Small intestine (tissue), 7 donors: Measurements from ENCODE around the gene CNMD. TPM values are rescaled to one million over a fixed set of nuclear protein-coding genes. Genes with fewer than 3 reads are reported as not detected.
"Not testable (repeated sequence)": the region's sequence is repeated elsewhere in the genome, so short reads cannot be mapped to it uniquely, and the experiment has no call there.

Experiments
- DNase-seq, 2 donors: peaks; one replicate each; pipeline versions ENCODE4 v3.0.0 to v3.0.0-alpha.2; 2013
- FAIRE-seq: peaks from 2 replicates; lab custom pipeline; 2012; peaks lifted over from hg19 to GRCh38; lab: Jason Lieb, UNC
- H3K27ac ChIP-seq, 3 donors: one replicate each; pipeline ENCODE4 v1.5.1; 2013; ENCODE audit warnings: low read length in 2 of 3, mild to moderate bottlenecking in 2 of 3, control low read depth in 1 of 3, inconsistent platforms in 1 of 3, low read depth in 1 of 3, moderate library complexity in 1 of 3
- H3K27me3 ChIP-seq, 3 donors: one replicate each; pipeline ENCODE4 v1.6.1; 2013; ENCODE audit warnings: low read length in 3 of 3, inconsistent platforms in 1 of 3; ENCODE audit not compliant: control insufficient read depth in 3 of 3, insufficient read depth in 3 of 3
- H3K36me3 ChIP-seq, 3 donors: one replicate each; pipeline ENCODE4 v1.6.1; 2013; ENCODE audit warnings: low read length in 3 of 3, inconsistent platforms in 1 of 3, low read depth in 1 of 3, mild to moderate bottlenecking in 1 of 3, moderate library complexity in 1 of 3; ENCODE audit not compliant: control insufficient read depth in 3 of 3, insufficient read depth in 2 of 3
- H3K4me1 ChIP-seq, 3 donors: one replicate each; pipeline ENCODE4 v1.6.1; 2013; ENCODE audit warnings: low read length in 2 of 3, inconsistent platforms in 1 of 3, low read depth in 1 of 3, mild to moderate bottlenecking in 1 of 3, moderate library complexity in 1 of 3; ENCODE audit not compliant: control insufficient read depth in 3 of 3, insufficient read depth in 2 of 3
- H3K4me3 ChIP-seq, 3 donors: one replicate each; pipeline ENCODE4 v1.5.1; 2013; ENCODE audit warnings: low read length in 3 of 3, control low read depth in 1 of 3, inconsistent platforms in 1 of 3, low read depth in 1 of 3, mild to moderate bottlenecking in 1 of 3, moderate library complexity in 1 of 3
- H3K9me3 ChIP-seq, 2 donors: one replicate each; pipeline ENCODE4 v1.6.1; 2013; ENCODE audit warnings: low read depth in 1 of 2, low read length in 1 of 2; ENCODE audit not compliant: control insufficient read depth in 2 of 2, insufficient read depth in 1 of 2
- WGBS, 3 donors: extraction: QIAGEN DNeasy Blood & Tissue Kit; methylation state at CpG; one replicate each; pipeline ENCODE4 v1.1.7; 2013; 5-methylcytosine and 5-hydroxymethylcytosine counted together
- polyA plus RNA-seq, 4 donors: library from polyadenylated mRNA; stranded (reverse) in 3 of 4; unstranded in 1 of 4; fragments of 200-250 nt in 3 of 4; fragments of 120-200 nt in 1 of 4; gene quantifications; one replicate each; pipeline versions ENCODE4 v1.2.1 to v1.2.3, GENCODE V29; 2013
- donor health status: healthy with polysubstance abuse.
- donor health status: control.
- donor health status: control.
- donor health status: Bipolar disorder and iron deficiency.
- donor health status: healthy.

Gene CNMD
- polyA plus RNA-seq, 4 donors: 0.04 to 0.18 TPM; not detected in 2

DNA sequence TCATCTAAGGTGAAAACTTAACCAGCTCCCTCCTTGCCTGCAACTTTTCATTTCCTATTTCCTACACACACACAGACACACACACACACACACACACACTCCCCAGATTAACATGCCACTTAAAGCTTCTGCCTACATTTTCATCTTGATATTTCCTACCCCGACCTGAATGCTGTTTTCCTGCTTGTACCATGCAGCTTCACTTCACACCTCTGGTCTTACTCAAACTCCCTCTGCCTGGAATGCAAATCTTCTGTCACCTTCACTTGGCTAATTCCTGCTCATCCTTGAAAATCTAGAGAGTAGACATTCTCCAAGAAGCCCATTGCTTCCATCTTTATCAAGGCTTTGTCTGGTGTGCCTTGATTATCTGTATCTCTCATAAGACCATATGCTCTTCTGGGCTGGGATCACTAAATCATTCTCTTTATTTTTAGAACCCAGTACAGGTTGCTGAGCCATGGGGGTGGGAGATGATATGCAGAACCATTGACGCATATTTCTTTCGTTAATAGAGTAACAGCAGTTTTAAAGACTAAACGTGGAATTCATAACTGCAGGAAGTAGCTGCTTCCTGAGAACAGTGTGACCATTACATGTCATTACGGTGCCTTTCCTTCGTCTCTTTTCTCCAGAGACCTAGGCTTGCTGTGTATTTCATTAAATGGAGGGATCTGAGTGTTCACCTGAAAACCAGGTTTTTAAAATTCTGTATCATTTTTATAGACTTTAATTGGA is 37.7 kb downstream of the CNMD start:
- Histone ChIP-seq H3K36me3 (peaks cover 0 to 2% (median 0%) of the 10 kb centered on the region in 3 donors), H3K27ac (no peak overlapping the region), H3K4me3 (no peak overlapping the region), H3K4me1 (no peaks in the 10 kb centered on the region), H3K27me3 (no peaks in the 10 kb centered on the region), H3K9me3 (no peaks in the 10 kb centered on the region)
- WGBS, 3 donors: 67 to 84% (median 83%) methylated on average over 6 of the region's 6 CpGs
- FAIRE-seq (no peak), DNase-seq (no peak)

DNA sequence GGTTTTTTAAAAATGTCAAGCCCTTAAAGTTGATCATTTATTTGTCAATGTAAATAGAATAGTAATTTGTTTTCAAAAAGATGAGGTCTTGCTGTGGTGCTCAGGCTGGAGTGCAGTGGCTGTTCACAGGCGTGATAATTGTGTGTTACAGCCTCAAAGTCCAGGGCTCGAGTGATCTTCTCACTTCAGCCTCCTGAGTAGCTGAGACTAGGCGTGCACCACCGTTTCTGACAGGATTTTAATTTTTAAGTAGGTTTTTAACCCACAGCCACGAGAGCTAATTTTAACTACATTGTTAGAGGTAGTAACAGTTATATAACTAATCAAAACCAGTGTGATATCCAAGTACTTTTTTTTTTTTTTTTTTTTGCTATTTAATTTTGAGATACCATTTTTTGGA is 43.1 kb downstream of the CNMD start:
- WGBS, 3 donors: 91 to 93% (median 92%) methylated on average over 5 of the region's 5 CpGs
- FAIRE-seq (no peak), DNase-seq (no peak)
- Histone ChIP-seq H3K36me3 (peaks cover 0 to 4% (median 0%) of the 10 kb centered on the region in 3 donors), H3K27ac (no peak overlapping the region), H3K27me3 (no peaks in the 10 kb centered on the region), H3K4me1 (no peaks in the 10 kb centered on the region), H3K4me3 (no peak overlapping the region), H3K9me3 (no peaks in the 10 kb centered on the region)

DNA sequence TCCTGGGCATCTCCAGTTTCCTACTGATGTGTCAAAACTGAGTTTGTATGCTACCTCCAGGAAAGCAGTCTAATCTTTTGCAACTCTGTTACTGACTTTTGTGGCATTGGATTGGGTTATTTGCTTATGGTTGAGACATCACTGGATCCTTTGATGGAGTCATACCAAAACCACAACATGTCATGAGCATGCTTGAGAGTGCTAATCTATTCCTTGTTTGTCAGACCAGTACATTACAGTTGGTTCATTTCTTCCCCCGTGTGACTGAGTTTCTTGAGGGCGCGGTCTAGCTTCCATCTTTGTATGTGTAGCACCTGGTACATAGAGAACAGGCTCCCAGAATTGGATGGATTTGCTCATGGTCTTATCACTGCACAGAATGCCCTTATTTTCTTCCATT is 43.8 kb downstream of the CNMD start:
- H3K9me3 ChIP-seq: no peaks in the 10 kb centered on the region
- H3K36me3 ChIP-seq: peaks cover 0 to 4% (median 2%) of the 10 kb centered on the region in 3 donors
- WGBS, 3 donors: 79 to 86% (median 84%) methylated on average over 3 of the region's 3 CpGs
- H3K27ac ChIP-seq: no peak overlapping the region
- FAIRE-seq: no peak
- H3K4me1 ChIP-seq: no peaks in the 10 kb centered on the region
- no peak for DNase-seq
- no peak overlapping the region for H3K4me3 ChIP-seq
- no peaks in the 10 kb centered on the region for H3K27me3 ChIP-seq

DNA sequence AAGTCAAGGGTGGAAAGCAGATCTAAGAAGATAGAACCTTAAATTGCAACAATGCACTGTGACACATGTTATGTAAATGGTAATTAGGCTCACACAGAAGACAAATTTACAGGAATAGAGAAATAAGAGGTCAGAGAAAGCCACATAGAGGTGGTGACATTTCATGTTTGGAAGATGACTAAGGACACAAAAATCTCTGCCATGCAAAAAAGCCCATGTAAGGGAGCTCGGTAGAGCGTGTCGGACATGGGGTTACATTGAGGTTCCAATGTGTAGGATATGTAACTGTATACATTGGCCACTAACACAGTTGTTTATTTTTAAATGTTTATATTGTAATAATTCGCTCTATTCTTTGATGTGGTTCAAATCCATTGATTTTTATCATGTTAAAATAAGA is 53.2 kb downstream of the CNMD start:
- H3K27me3 ChIP-seq: no peaks in the 10 kb centered on the region
- H3K4me1 ChIP-seq: no peaks in the 10 kb centered on the region
- DNase-seq: no peak
- no peak overlapping the region for H3K4me3 ChIP-seq
- H3K9me3 ChIP-seq: no peaks in the 10 kb centered on the region
- WGBS, 3 donors: 95 to 100% (median 95%) methylated on average over 4 of the region's 4 CpGs
- H3K36me3 ChIP-seq: peaks cover 4 to 27% (median 9%) of the 10 kb centered on the region in 3 donors
- FAIRE-seq: no peak
- no peak overlapping the region for H3K27ac ChIP-seq

DNA sequence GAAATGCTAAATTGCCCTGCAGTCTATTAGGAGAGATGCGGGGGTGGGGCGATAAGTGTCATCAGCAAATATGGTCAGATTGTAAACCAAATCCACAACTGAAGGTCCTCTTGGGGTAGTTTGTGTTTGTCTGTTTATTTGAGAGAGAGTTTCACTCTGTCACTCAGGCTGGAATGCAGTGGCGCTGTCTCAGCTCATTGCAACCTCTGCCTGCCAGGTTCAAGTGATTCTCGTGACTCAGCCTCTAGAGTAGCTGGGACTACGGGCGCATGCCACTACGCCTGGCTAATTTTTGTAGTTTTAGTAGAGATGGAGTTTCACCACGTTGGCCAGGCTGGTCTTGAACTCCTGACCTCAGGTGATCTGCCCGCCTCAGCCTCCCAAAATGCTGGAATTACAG is 53.8 kb downstream of the CNMD start:
- FAIRE-seq, DNase-seq, H3K4me3 ChIP-seq, H3K27me3 ChIP-seq, H3K9me3 ChIP-seq, H3K4me1 ChIP-seq, H3K27ac ChIP-seq: not testable (repeated sequence)
- peaks cover 4 to 29% (median 10%) of the 10 kb centered on the region in 3 donors for H3K36me3 ChIP-seq
- 92 to 93% (median 93%) methylated on average over 9 of the region's 9 CpGs for WGBS, 3 donors

DNA sequence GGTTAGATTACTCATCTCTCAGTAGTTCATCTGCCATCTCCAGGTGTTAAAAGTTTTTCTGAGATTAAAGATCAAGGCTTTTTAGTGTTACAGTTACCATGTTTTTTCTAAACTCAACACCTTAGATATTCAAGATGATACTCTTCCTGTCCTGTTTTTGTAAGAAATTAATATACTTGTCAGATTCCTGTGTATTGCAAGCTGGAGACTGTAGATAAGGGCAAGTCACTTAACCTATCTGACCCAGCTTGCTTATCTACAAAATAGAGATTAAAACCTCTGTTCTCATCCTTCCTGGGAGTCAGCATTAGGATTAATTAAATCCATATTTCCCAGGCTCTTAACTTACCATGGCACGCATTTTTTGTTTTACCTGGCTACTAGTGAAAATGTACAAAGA is 61.8 kb downstream of the CNMD start:
- DNase-seq (no peak), FAIRE-seq (no peak)
- WGBS, 3 donors: 93 to 100% (median 96%) methylated on average over 1 of the region's 1 CpG
- peaks cover 2 to 22% (median 2%) of the 10 kb centered on the region in 3 donors for H3K36me3 ChIP-seq
- H3K9me3 ChIP-seq: no peaks in the 10 kb centered on the region
- no peak overlapping the region for H3K4me3 ChIP-seq
- H3K4me1 ChIP-seq: no peaks in the 10 kb centered on the region
- H3K27me3 ChIP-seq: no peaks in the 10 kb centered on the region
- H3K27ac ChIP-seq: no peak overlapping the region

DNA sequence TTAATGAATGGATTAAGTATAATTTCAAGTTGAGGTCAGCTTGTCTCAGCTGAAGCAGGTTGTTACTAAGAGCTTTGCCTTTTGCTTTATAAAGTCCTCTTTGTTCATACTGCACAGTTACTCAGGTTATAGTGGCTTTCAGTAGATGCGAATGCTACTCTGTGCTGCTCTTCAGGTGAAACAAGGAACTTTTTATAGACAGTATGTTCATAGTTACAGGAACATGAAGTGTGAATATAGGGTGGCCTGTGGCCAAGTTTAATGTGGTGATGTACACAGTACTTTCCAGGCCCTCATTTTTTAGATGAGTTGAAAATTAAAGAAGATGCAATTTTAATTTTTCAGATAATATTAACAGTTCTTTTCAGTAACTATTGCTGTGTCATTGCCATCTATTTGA is 66.2 kb downstream of the CNMD start:
- no peak overlapping the region for H3K27ac ChIP-seq
- WGBS, 3 donors: 79 to 93% (median 88%) methylated on average over 1 of the region's 1 CpG
- FAIRE-seq (no peak), DNase-seq (no peak)
- H3K36me3 ChIP-seq: peaks cover 0 to 8% (median 2%) of the 10 kb centered on the region in 3 donors
- H3K9me3 ChIP-seq: no peaks in the 10 kb centered on the region
- no peaks in the 10 kb centered on the region for H3K27me3 ChIP-seq
- H3K4me1 ChIP-seq: no peaks in the 10 kb centered on the region
- no peak overlapping the region for H3K4me3 ChIP-seq

DNA sequence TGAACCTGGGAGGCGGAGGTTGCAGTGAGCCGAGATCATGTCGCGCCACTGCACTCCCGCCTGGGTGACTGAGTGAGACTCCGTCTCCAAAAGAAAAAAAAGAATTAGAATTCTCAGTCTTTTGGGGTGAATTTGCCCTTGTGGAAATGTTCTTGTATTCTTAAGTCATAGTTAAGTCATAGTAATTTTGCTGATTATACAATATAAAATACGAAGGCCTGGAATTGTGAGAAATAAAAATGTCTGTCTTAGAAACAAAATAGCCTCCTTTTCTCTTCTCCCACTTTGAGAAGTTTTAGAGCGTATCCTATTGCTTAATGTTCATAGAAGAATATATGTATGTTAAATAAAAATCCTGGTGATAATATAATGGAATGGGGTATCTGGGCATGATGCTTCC is 68.9 kb downstream of the CNMD start:
- H3K27me3 ChIP-seq: no peaks in the 10 kb centered on the region
- FAIRE-seq (no peak), DNase-seq (no peak)
- 95 to 98% (median 98%) methylated on average over 8 of the region's 8 CpGs for WGBS, 3 donors
- no peaks in the 10 kb centered on the region for H3K9me3 ChIP-seq
- H3K4me3 ChIP-seq: no peak overlapping the region
- H3K27ac ChIP-seq: no peak overlapping the region
- H3K36me3 ChIP-seq: peaks cover 4 to 19% (median 8%) of the 10 kb centered on the region in 3 donors
- no peaks in the 10 kb centered on the region for H3K4me1 ChIP-seq

DNA sequence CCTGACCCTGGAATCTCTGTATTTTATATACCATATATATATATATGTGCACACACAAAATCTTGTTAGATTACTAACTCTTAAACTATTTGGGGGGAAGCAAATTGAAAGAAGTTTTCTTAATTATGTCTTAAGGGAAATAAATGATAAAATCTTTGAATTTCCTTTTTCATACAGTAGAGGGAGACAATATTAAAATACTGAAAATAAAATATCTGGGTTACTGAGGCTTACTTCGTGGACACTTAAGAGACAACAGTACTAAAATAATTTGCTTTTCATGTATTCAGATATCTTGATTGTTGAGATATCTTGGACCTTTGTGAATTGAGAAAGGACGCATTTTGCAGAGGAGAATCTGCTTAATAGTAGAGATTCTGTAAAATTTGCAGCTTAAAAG is 69.9 kb downstream of the CNMD start:
- DNase-seq (no peak), FAIRE-seq (no peak)
- Histone ChIP-seq H3K27ac (no peak overlapping the region), H3K9me3 (no peaks in the 10 kb centered on the region), H3K36me3 (peaks cover 5 to 16% (median 8%) of the 10 kb centered on the region in 3 donors), H3K27me3 (no peaks in the 10 kb centered on the region), H3K4me1 (no peaks in the 10 kb centered on the region), H3K4me3 (no peak overlapping the region)
- 83 to 94% (median 93%) methylated on average over 2 of the region's 2 CpGs for whole genome bisulfite sequencing, 3 donors
